GM18907 (cell line): Measurements from ENCODE around the gene TMUB1.

Experiments
- ATAC-seq: cut with Tn5 transposase; IDR thresholded peaks from one replicate; pipeline ENCODE4 v1.9.1; 2021; ENCODE audit warnings: mild to moderate bottlenecking, moderate library complexity; ENCODE audit not compliant: unreplicated experiment

Gene TMUB1

DNA sequence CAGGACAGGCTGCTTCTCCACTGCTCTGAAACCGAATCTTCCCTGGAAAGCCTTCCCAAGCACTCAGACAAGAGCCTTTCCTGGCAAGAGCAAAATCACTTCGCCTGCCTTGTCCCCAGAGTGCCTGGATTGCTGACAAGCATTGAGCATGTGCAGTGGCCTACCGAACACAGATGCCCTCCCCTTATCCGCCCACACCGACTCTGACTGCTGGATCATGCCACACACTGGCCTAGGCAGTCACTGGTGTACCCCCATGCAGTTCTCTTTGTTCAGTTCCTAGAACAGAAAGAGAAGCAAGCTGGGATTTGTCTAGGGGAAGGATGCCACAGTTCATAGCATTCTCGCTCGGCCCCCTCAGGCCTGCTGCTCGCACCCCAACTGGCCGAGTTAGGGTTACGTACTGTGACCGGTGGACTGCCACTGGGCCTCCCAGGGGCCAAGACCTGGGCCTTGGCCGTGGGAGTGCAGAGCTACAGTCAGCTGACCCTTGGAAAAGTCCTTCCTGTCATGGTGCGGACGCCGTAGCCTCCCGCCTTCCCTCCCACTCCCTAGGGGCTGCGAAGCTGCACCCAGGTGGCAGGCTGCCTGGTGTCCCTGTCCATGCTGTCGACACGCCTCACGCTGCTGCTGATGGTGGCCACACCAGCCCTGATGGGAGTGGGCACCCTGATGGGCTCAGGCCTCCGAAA lies 48.1 kb downstream of the TMUB1 start:
- ATAC-seq = no peak

DNA sequence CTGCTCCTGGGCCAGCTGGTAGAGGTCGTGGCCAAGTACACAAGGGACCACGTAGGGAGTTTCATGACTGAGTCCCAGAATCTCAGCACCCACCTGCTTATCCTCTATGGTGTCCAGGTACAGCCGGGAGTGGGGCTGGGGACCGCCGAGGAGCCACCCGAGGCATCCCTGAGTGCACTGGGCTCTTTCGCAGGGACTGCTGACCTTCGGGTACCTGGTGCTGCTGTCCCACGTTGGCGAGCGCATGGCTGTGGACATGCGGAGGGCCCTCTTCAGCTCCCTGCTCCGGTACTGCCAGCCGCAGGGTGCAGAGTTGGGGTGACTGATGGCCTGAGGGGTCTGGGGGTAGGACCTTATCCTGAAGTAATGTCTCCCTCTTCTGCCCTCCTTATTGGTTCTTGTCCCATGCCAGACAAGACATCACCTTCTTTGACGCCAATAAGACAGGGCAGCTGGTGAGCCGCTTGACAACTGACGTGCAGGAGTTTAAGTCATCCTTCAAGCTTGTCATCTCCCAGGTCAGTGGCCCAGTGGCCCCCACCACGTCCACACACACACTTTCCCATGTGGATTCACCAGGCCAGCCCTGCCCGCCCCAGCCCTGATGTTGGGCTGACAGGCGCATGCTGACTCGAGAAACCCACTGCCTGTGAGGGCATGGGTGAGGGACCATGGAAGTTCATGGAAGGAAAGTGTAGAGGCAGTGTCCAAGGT lies 48.8 kb downstream of the TMUB1 start:
- ATAC-seq = no peak

DNA sequence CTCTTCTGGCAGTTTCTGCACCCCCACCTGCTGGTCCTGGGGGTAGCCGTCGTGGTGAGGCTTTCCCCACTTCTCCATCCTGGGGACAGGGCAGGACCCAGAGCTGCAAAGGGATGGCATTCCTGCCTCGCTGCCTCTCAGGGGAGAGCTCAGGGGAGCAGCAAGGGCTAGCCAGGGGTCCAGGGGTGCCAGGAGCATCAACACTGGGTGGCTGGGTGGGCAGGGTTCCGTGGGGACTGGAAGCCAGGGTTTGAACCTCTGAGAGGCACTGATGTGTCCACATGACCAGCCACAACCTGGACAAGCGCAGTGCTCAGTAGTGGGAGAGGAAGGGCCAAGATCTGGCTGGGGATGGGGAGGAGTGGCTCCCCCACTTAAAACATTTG lies 49.4 kb downstream of the TMUB1 start:
- ATAC-seq = no peak

DNA sequence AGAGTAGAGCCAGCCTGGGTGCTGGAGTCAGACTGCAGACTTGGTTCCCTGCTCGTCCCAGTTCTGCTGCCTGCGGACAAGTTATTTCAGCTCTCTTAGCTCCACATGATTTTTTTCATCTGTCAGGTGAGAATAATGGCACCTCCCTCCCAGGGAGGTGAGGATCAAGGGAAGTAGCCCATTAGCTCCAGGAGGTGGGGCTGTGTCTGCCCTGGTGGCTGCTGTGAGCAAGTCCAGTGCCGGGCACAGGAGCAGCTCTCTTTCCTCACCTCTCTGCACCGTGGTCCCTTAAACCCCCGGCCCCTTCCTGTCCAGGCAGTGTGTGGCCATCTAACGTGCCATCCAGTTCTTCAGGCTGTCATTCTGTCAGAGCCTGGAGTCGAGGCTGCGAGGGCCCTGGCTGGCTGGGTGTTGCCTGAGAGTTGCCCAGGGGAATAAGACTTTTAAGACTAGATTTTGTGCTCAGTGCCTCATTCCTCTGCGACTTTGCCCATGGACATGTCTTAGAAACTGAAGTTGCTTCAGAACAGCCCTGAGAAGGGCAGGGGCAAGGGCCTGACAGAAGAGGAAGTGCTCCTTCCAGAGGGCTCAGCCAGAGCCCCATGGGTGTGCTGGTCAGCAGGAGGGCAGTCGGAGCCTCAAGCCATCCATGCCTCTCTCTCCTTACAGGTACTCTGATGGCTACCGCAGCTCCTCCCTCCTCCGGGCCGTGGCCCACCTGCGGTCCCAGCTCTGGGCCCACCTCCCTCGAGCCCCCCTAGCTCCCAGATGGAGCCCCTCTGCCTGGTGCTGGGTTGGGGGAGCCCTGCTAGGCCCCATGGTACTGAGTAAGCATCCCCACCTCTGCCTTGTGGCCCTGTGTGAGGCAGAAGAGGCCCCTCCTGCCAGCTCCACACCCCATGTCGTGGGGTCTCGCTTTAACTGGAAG lies 50.1 kb downstream of the TMUB1 start:
- ATAC-seq = no peak
